HPDE6-E6E7 (cell line): Measurements from ENCODE around the gene LIF.

Experiments used
- DNase-seq: peaks from one replicate; pipeline ENCODE4 v3.0.0; 2011; ENCODE audit warnings: missing footprints; ENCODE audit errors: extremely low spot score

The LIF gene

DNA sequence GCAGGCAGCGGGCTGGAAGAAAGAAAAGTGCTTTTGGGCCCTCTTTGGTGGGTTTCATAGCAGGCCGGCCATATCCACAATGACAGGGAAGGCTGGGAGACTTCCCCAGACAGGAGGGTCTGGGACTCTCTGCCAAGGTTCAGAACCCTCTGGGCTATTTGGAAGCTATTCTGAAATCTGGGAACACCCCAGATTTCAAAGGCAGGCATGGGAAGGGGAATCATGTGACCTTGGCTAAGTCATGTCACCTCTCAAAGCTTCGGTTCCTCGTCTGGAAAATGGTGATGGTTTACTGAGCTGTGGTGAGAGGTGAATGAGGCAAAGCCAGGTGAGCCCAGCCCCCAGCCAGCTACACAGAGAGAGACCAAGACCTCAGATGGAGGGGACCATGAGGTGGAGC, 38.1 kb upstream of the LIF start:
- DNase-seq, result no peak

- no peak for DNase-seq
These were observed 37.6 kb upstream of the LIF start for GRCh38 chr22:30284172-30284571.

GRCh38 chr22:30283342-30283741, 36.8 kb upstream of the LIF start:
- DNase-seq, result no peak

DNA sequence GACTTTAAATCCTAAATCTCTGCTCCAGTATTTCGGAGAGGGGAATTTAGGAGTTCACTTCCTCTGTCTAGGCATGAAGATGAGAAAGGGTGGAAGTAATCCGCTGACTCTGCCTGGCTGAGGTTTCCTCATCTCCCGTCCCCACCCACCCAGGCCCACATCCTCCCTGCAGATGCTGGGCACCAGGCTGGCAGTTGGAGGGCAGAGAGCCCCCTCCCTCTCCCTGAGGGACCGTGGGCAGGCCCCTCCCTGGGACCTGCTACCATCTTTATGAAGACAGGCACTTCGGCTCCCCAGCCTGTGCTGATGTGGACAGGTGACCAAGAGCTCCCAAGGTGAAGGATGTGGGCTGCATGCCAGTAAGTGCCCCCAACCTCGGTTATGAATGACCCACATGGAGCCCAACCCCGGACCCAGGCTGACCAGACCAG, 36.1 kb upstream of the LIF start:
- no peak for DNase-seq

DNA sequence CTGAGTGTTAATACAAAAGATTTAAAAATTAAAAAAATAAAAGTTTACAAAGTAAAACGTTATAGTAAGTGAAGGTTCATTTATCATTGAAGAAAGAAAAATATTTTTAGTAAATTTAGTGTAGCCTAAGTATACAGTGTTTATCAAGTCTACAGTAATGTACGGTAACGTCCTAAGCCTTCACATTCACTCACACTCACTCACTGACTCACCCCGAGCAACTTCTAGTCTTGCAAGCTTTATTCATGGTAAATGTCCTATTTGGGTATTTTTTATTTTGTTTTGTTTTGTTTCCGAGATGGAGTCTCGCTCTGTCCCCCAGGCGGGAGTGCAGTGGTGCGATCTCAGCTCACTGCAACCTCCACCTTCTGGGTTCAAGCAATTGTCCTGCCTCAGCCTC, 33.9 kb upstream of the LIF start:
- DNase-seq, result no peak

DNA sequence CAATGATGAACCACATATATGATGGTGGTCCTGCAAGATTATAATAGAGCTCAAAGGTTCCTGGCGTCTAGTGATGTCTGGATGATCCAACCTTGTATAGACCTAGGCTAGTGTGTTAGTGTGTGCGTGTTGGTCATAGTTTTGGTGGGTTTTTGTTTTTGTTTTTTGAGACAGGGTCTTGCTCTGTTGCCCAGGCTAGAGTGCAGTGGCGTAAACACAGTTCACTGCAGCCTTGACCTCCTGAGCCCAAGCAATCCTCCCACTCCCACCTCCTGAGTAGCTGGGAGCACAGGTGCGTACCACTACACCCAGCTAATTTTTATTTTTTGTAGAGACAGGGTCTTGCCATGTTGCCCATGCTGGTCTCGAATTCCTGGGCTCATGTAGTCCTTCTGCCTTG, 33.4 kb upstream of the LIF start:
- no peak for DNase-seq

DNA sequence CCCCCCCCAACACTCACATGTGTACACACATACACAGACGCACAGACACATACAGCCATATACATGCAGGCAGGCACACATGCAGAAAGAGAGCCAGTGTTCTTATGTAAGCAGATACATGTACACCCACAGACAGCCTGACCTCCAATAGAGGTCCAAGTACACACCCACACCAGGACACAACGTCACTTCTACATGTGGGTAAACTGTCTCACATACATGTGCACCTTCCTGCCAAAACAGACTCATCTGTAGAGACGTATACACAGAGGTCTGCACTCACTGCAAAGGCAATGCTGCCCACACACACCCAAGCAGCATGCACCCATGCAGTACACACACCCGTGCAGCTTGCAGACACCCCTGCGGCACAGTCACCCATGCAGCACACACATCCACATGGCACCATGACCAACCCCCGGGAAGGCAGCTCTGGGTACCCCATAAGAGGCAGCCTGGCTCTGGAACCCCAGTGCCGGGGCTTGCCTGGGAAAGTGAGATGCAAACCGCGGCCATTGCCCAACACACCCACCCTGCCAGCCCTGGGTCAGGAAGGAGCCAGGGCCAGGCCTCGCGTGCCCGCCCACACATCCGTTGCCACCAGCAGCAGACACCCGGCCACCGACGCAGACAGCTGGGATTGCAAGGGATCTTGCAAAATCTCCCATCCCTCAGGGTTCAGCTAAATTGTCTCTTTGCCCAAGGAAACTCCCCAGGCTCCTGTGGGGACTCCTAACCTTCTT, 32.7 kb upstream of the LIF start:
- no peak for DNase-seq

DNA sequence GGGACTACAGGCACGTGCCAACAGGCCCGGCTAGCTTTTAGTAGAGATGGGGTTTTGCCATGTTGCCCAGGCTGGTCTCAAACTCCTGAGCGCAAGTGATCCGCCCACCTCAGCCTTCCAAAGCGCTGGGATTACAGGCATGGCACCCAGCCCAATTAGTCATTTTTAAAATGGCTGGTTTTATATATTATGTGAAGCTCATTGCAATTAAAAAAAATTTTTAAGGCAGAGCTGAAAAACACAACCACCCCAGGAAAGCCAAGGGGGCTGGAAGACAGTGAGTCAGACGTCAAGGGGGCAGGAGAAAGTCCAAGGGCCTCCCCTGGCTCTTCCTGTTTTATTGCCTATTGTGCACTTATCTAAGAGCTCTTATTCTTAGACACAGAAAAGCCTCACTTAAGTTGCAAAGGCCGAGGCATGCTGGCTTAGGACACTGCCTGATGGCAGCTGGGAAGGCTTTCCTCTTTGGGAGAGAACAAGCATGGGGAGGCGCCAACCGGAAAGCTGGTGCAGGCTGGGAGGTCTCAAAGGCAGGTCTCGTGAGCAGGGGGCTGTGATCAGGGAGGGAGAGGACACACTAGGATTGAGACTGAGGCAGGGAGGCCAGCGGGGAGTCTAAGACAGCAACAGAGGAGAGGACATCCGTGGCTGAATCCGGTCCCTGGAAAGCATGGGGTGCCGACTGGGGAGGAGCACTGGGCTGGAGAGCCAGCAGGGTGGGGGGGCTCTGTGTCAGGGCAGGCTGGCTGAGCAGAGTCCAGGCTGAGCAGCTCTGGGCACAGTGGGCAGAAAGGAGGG, 31.2 kb upstream of the LIF start:
- DNase-seq, result no peak

DNA sequence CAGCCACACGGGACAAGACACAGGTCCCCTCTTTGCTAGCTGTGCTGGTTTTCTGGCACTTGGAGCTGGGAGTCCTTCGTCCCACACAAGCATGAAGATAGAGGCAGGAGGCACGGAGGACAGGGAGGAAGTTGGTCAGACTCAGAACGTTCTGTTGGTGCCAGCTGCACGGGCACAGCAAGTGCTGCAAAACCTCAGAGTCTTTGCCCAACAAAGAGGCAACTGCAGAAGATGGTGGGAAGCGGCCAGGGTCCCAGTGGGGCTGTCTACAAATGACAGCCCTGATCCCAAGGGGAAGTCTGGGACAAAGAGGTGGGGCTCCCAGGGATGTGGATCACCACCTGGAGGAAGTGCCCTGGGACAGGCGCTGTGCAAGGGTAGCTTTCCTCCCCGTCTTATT, 29.5 kb upstream of the LIF start:
- DNase-seq, result no peak

DNA sequence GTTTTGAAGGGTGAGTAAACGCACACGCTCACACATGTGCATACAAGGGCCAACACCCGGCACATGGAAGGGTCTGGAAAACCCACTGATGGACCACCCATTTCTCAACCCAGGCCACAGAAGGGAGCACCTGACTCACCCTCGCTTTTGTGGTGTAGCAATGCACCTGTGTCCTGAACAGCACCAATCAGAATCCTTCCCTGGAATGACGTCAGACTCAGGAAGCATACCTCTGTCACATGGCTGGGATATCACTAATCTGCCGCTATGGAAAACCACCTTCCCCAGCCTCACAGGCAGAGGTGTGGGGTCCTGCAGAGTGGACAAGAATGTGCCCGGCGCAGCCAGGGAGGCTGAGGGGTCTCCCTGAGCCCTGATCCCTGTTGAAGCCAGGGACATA, 29.1 kb upstream of the LIF start:
- DNase-seq, result no peak

DNA sequence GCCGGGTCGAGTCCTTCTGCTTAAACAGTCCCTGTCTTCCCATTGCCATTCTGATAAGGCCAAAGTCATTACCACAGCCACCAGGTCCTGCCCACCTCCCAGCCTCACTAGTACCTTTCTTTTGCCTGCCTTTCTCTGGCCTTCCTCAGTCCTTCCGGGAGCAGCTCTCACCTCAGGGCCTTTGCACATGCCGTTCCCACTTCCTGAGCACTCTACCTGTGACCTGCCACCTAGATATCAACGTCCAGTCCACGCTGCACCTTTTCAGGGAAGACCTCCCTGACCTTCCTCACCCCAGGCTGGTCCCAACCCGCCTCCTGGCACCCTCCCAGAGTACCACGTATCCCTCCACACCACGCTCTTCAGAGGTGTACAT, 27.9 kb upstream of the LIF start:
- DNase-seq, result no peak

- DNase-seq, result no peak
These were observed 27.3 kb upstream of the LIF start for GRCh38 chr22:30273711-30274436.

DNA sequence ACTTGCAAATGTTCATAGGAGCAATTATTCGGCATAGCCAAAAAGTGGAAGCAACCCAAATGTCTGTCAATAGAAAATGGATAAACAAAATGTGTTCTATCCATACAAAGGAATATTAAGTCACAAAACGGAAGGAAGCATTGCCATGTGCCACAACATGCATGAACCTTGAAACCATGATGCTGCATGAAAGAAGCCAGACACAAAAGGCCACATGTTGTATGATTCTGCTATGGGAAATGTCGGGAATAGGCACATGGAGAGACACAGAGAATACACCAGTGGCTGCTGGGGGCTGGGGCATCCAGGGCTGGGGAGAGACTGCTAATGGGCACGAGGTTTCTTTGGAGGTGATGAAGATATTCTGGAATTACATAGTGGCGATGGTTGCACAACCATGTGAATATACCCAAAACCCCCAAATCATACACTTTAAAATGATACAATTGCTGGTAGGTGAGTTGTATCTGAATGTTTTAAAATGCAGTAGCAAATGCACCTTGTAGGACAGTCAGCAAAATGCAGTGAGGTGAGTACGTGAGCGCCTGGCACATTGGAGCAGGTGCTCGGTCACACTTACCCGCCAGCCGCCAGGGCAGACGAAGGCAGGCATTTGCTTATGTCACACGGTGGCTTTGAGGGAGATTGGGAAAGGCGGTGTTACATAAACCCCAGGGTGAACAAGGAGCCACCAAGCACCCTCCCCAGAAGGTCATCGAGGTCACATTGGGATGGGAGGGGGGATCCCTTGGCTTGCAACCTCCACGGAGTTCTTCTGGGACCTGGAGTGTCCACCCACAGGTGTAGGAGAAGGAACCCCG, 26.4 kb upstream of the LIF start:
- DNase-seq, result no peak

DNA sequence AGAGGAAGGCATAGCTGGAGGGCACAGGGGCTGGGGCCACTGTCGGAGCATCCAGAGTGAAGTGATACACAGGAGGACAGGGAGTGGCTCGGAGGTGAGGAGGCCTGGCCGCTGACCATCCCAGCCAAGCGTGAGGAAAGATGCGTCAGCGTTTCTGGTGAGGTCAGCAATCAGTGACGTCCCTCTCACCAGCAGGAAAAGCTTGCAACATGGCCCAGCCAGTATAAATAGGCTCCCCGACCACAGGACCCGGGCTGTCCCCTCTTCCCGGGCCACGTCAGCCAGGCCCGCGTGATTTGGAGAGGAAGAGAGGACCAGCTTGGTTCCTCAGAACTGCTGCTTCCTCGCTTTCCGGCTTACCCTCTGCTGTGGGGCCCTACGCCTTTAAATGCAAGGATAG, 24.3 kb upstream of the LIF start:
- no peak for DNase-seq

GRCh38 chr22:30268331-30268730, 21.8 kb upstream of the LIF start:
- DNase-seq, result no peak

GRCh38 chr22:30267382-30268302, 21.1 kb upstream of the LIF start:
- DNase-seq, result no peak

- DNase-seq, result no peak
These were observed 20.2 kb upstream of the LIF start, which contains the start of gene OSM for GRCh38 chr22:30266445-30267381. TSS of gene OSM (minus strand) at chr22:30266851. CDS start at chr22:30266799, 52 bp downstream.

- no peak for DNase-seq
These were observed 19.4 kb upstream of the LIF start for GRCh38 chr22:30265823-30266444.

GRCh38 chr22:30265131-30265720, 18.7 kb upstream of the LIF start:
- no peak for DNase-seq
